K562 (cell line): Measurements from ENCODE around the gene PPP1R37. TPM values are rescaled to one million over a fixed set of nuclear protein-coding genes. Genes with fewer than 3 reads are reported as not detected.
A peak's percentile ranks its signal among the peaks of the same experiment; 100 is the strongest.

Experiments used
- ARID2 ChIP-seq: fragments of 450-650 bp; IDR thresholded peaks from 2 replicates; pipeline ENCODE4 v1.6.1; 2017; ENCODE audit warnings: antibody characterized with exemption, mild to moderate bottlenecking
- EGR1 ChIP-seq: fragments of 450-650 bp; conservative IDR thresholded peaks from 2 replicates; pipeline ENCODE4 v1.6.1; 2017; ENCODE audit warnings: mild to moderate bottlenecking
- ETV6 ChIP-seq, 3 experiments: fragments of 150-350 bp in 1 of 3; sonication (generic) in 1 of 3; formaldehyde crosslinking in 1 of 3; IDR thresholded peaks; 2 replicates each; pipeline versions ENCODE4 v1.6.1 to v1.8.0; 2014 to 2022; ENCODE audit warnings: borderline replicate concordance in 2 of 3, low read depth in 2 of 3, antibody characterized with exemption in 1 of 3, low read length in 1 of 3, mild to moderate bottlenecking in 1 of 3, missing genetic modification reagents in 1 of 3
- IRF9 ChIP-seq: fragments of 450-650 bp; IDR thresholded peaks from 2 replicates; pipeline ENCODE4 v1.6.1; 2016; ENCODE audit warnings: missing biosample characterization, missing genetic modification characterization
- JUNB ChIP-seq: fragments of 450-650 bp; formaldehyde crosslinking; conservative IDR thresholded peaks from 2 replicates; pipeline ENCODE4 v1.4.0; 2020; ENCODE audit warnings: mild to moderate bottlenecking
- KLF6 ChIP-seq: fragments of 250-450 bp; sonication (Bioruptor Pico); IDR thresholded peaks from 2 replicates; pipeline ENCODE4 v1.4.0; 2020; ENCODE audit warnings: mild to moderate bottlenecking, moderate library complexity, borderline replicate concordance
- NFE2 ChIP-seq: IDR thresholded peaks from 2 replicates; pipeline ENCODE4 v1.6.1; 2014; ENCODE audit warnings: antibody characterized with exemption, low read depth
- NR2C1 ChIP-seq, 2 experiments: fragments of 450-650 bp; IDR thresholded peaks; 2 replicates each; pipeline ENCODE4 v1.6.1; 2017; ENCODE audit warnings: mild to moderate bottlenecking in 2 of 2, antibody characterized with exemption in 1 of 2, inconsistent platforms in 1 of 2, missing compliant biosample characterization in 1 of 2, missing genetic modification characterization in 1 of 2
- PRPF4 ChIP-seq: fragments of 200-400 bp; formaldehyde crosslinking; IDR thresholded peaks from one replicate; pipeline ENCODE4 v1.6.1; 2017; ENCODE audit warnings: low read length, low read depth, mild to moderate bottlenecking; ENCODE audit not compliant: insufficient read depth, poor library complexity, severe bottlenecking
- RB1 ChIP-seq: fragments of 450-650 bp; IDR thresholded peaks from 2 replicates; pipeline ENCODE4 v1.6.1; 2017; ENCODE audit warnings: low read depth, mild to moderate bottlenecking
- SMARCA5 ChIP-seq: fragments of 450-650 bp; IDR thresholded peaks from 2 replicates; pipeline ENCODE4 v1.6.1; 2016
- TAF1 ChIP-seq: IDR thresholded peaks from 2 replicates; pipeline ENCODE4 v1.6.1; 2011; ENCODE audit warnings: mild to moderate bottlenecking, low read length, moderate library complexity; ENCODE audit not compliant: insufficient read depth, control insufficient read depth, severe bottlenecking; ENCODE audit errors: extremely low read depth
- TARDBP ChIP-seq: fragments of 450-650 bp; IDR thresholded peaks from 2 replicates; pipeline ENCODE4 v1.6.1; 2016
- TFAM ChIP-seq: fragments of 250-450 bp; sonication (Bioruptor Pico); conservative IDR thresholded peaks from 2 replicates; pipeline ENCODE4 v1.5.0; 2021; ENCODE audit warnings: mild to moderate bottlenecking, moderate library complexity
- THRB ChIP-seq: fragments of 450-650 bp; formaldehyde crosslinking; conservative IDR thresholded peaks from 2 replicates; pipeline ENCODE4 v1.4.0; 2022; ENCODE audit warnings: mild to moderate bottlenecking, missing genetic modification characterization
- TSC22D4 ChIP-seq: fragments of 450-650 bp; IDR thresholded peaks from 2 replicates; pipeline ENCODE4 v1.6.1; 2016; ENCODE audit warnings: missing genetic modification characterization, missing biosample characterization, control low read depth
- ZMIZ1 ChIP-seq, 2 experiments: fragments of 150-350 bp in 1 of 2; IDR thresholded peaks; 2 replicates each; pipeline ENCODE4 v1.6.1; 2012 to 2016; ENCODE audit warnings: low read depth in 2 of 2, low read length in 2 of 2, mild to moderate bottlenecking in 1 of 2, moderate library complexity in 1 of 2
- ZNF436 ChIP-seq: fragments of 250-450, 450-650 bp; sonication (Bioruptor Pico); formaldehyde crosslinking; IDR thresholded peaks from 2 replicates; pipeline ENCODE4 v1.7.0; 2020; ENCODE audit warnings: mild to moderate bottlenecking
- ZNF785 ChIP-seq: fragments of 250-450 bp; sonication (Bioruptor Pico); IDR thresholded peaks from 2 replicates; pipeline ENCODE4 v1.4.0; 2020; ENCODE audit warnings: mild to moderate bottlenecking
- polyA plus RNA-seq, 8 experiments: library from polyadenylated mRNA; depleted of rRNA in 4 of 8; stranded (reverse) in 5 of 8; unstranded in 3 of 8; fragments of >200 nt; fragmentation: Nextera tagmentation in 2 of 8; fragmentation: Illumina TruSeq in 1 of 8; extraction: Ambion mirVana in 2 of 8; extraction: Trizol in 1 of 8; gene quantifications; 2 replicates each; pipeline versions ENCODE4 v1.2.1 to v1.2.3, GENCODE V29; 2011 to 2014; ENCODE audit warnings: inconsistent platforms in 1 of 8, missing spikeins in 1 of 8
- total RNA-seq, 7 experiments: library from RNA; depleted of rRNA in 6 of 7; stranded (reverse); fragments of >200 nt in 6 of 7; fragmentation: Illumina TruSeq in 2 of 7; extraction: Trizol in 2 of 7; gene quantifications; 2 replicates each; pipeline versions ENCODE4 v1.2.1 to v1.2.3, GENCODE V29; 2011 to 2021; ENCODE audit warnings: low replicate concordance in 1 of 7
- TF ChIP-seq, protein P1 (sequence below), 2 experiments: fragments of 450-650 bp in 1 of 2; sonication (generic) in 1 of 2; formaldehyde crosslinking in 1 of 2; IDR thresholded peaks in 1 of 2; conservative IDR thresholded peaks in 1 of 2; 2 replicates each; pipeline versions ENCODE4 v1.6.1 to v1.8.1; 2016 to 2023; ENCODE audit warnings: mild to moderate bottlenecking in 2 of 2, moderate library complexity in 2 of 2, inconsistent platforms in 1 of 2, missing genetic modification reagents in 1 of 2

Gene PPP1R37
- total and polyA plus RNA-seq, 9 of the 15 experiments (the other 6 are each of a cell fraction or from before 2014, with no cell fraction given) = 0.04 to 20.3 (median 7.3) TPM

GRCh38 chr19:45178262-45179071, 85.5 kb downstream of the PPP1R37 start, which contains the start of gene BLOC1S3 (continued):
- TF ChIP-seq IRF9 (tag) (no peak), TARDBP (no peak), JUNB (CRISPR knock-in tag) (no peak), RB1 (no peak), PRPF4 (no peak), ARID2 (no peak), NR2C1 (IDR thresholded peaks at IDR 0.05) (peak; percentile 43; the same call in 1 of the 2 replicates), NR2C1 (tag; IDR thresholded peaks at IDR 0.05) (no peak), EGR1 (peak; percentile 35; the same call in 1 of the 2 replicates), SMARCA5 (no peak), ZNF785 (no peak), NFE2 (no peak; the same call in 1 of the 2 replicates), ETV6 (IDR thresholded peaks at IDR 0.05; ENCODE audit: borderline replicate concordance in 1 of 2, low read depth in 2 of 2, low read length in 1 of 2) (no peak), ETV6 (CRISPR knock-in tag; IDR thresholded peaks at IDR 0.05; ENCODE audit: borderline replicate concordance) (no peak), TFAM (CRISPR knock-in tag) (no peak), THRB (CRISPR knock-in tag) (no peak), KLF6 (CRISPR knock-in tag) (peak; percentile 69; the same call in 1 of the 2 replicates), ZNF436 (CRISPR knock-in tag) (no peak; the same call in 1 of the 2 replicates), ZMIZ1 (IDR thresholded peaks at IDR 0.05; ENCODE audit: low read depth in 2 of 2, low read length in 2 of 2) (no peak), TAF1 (no peak), TSC22D4 (tag) (no peak)
- TF ChIP-seq, protein P1, sequence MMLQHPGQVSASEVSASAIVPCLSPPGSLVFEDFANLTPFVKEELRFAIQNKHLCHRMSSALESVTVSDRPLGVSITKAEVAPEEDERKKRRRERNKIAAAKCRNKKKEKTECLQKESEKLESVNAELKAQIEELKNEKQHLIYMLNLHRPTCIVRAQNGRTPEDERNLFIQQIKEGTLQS (IDR thresholded peaks at IDR 0.05) = peak; percentile 86
- TF ChIP-seq, protein P1 (CRISPR knock-in tag; conservative IDR thresholded peaks at IDR 0.05) = no peak
